Measurements from ENCODE around the gene SURF1.
A peak's percentile ranks its signal among the peaks of the same experiment; 100 is the strongest.
"Not testable (repeated sequence)": the region's sequence is repeated elsewhere in the genome, so short reads cannot be mapped to it uniquely, and the experiment has no call there.

Gene SURF1

GRCh38 chr9:133348718-133349573 is 7.3 kb downstream of the SURF1 start:
- no peak for DNase-seq

GRCh38 chr9:133347985-133348717 is 8.1 kb downstream of the SURF1 start, which contains the start of the genes MED22 and RPL7A:
TSS of gene MED22 (minus strand) at chr9:133348131. CDS start at chr9:133346662, 1,469 bp downstream.
TSS of gene RPL7A (plus strand) at chr9:133348218. CDS start at chr9:133348244, 26 bp downstream.
- peak; percentile 94 for DNase-seq
- in situ Hi-C loops (cut with HindIII; ENCODE audit: low pct_ligation_motif_present, low pct_unique_long_range_greater_than_20kb, low sequenced_read_pairs), result no loop called here

More at GRCh38 chr9:133348718-133349573, 7.3 kb downstream of the SURF1 start:
- in situ Hi-C loops (cut with HindIII; ENCODE audit: low pct_ligation_motif_present, low pct_unique_long_range_greater_than_20kb, low sequenced_read_pairs), result no loop called here

- DNase-seq, result peak; percentile 39
- in situ Hi-C loops (cut with HindIII; ENCODE audit: low pct_ligation_motif_present, low pct_unique_long_range_greater_than_20kb, low sequenced_read_pairs), result no loop called here
These were observed 8.7 kb downstream of the SURF1 start for GRCh38 chr9:133347515-133347984.

GRCh38 chr9:133346021-133346785 is 10.1 kb downstream of the SURF1 start:
- no peak for DNase-seq
- in situ Hi-C loops (cut with HindIII; ENCODE audit: low pct_ligation_motif_present, low pct_unique_long_range_greater_than_20kb, low sequenced_read_pairs), result no loop called here

GRCh38 chr9:133345596-133345995 is 10.7 kb downstream of the SURF1 start:
- DNase-seq, result no peak
- in situ Hi-C loops (cut with HindIII; ENCODE audit: low pct_ligation_motif_present, low pct_unique_long_range_greater_than_20kb, low sequenced_read_pairs), result no loop called here

- DNase-seq, result no peak
- in situ Hi-C loops (cut with HindIII; ENCODE audit: low pct_ligation_motif_present, low pct_unique_long_range_greater_than_20kb, low sequenced_read_pairs), result no loop called here
These were observed 11.3 kb downstream of the SURF1 start for GRCh38 chr9:133344979-133345378.

- no peak for DNase-seq
- in situ Hi-C loops (cut with HindIII; ENCODE audit: low pct_ligation_motif_present, low pct_unique_long_range_greater_than_20kb, low sequenced_read_pairs), result no loop called here
These were observed 12.2 kb downstream of the SURF1 start for GRCh38 chr9:133344071-133344470.

- in situ Hi-C loops (cut with HindIII; ENCODE audit: low pct_ligation_motif_present, low pct_unique_long_range_greater_than_20kb, low sequenced_read_pairs), result no loop called here
- no peak for DNase-seq
These were observed 13.7 kb downstream of the SURF1 start for GRCh38 chr9:133342570-133342969.

GRCh38 chr9:133342069-133342406 is 14.2 kb downstream of the SURF1 start:
- in situ Hi-C loops (cut with HindIII; ENCODE audit: low pct_ligation_motif_present, low pct_unique_long_range_greater_than_20kb, low sequenced_read_pairs), result no loop called here
- no peak for DNase-seq

- in situ Hi-C loops (cut with HindIII; ENCODE audit: low pct_ligation_motif_present, low pct_unique_long_range_greater_than_20kb, low sequenced_read_pairs), result no loop called here
- no peak for DNase-seq
These were observed 14.8 kb downstream of the SURF1 start for GRCh38 chr9:133341369-133342068.

- in situ Hi-C loops (cut with HindIII; ENCODE audit: low pct_ligation_motif_present, low pct_unique_long_range_greater_than_20kb, low sequenced_read_pairs), result no loop called here
- no peak for DNase-seq
These were observed 15.4 kb downstream of the SURF1 start for GRCh38 chr9:133340916-133341315.

GRCh38 chr9:133340256-133340655 is 16.0 kb downstream of the SURF1 start:
- DNase-seq, result no peak
- in situ Hi-C loops (cut with HindIII; ENCODE audit: low pct_ligation_motif_present, low pct_unique_long_range_greater_than_20kb, low sequenced_read_pairs), result no loop called here

GRCh38 chr9:133339641-133340040 is 16.6 kb downstream of the SURF1 start:
- no peak for DNase-seq
- in situ Hi-C loops (cut with HindIII; ENCODE audit: low pct_ligation_motif_present, low pct_unique_long_range_greater_than_20kb, low sequenced_read_pairs), result no loop called here

- in situ Hi-C loops (cut with HindIII; ENCODE audit: low pct_ligation_motif_present, low pct_unique_long_range_greater_than_20kb, low sequenced_read_pairs), result no loop called here
These were observed 20.1 kb downstream of the SURF1 start, which contains the start of gene SURF6 for GRCh38 chr9:133335924-133336811. TSS of gene SURF6 (minus strand) at chr9:133336188. CDS start at chr9:133336132, 56 bp downstream.

GRCh38 chr9:133334888-133335287 is 21.4 kb downstream of the SURF1 start:
- in situ Hi-C loops (cut with HindIII; ENCODE audit: low pct_ligation_motif_present, low pct_unique_long_range_greater_than_20kb, low sequenced_read_pairs); DNase-seq: not testable (repeated sequence)

More at GRCh38 chr9:133335924-133336811, 20.1 kb downstream of the SURF1 start, which contains the start of gene SURF6:
- peak; percentile 87 for DNase-seq

- in situ Hi-C loops (cut with HindIII; ENCODE audit: low pct_ligation_motif_present, low pct_unique_long_range_greater_than_20kb, low sequenced_read_pairs), result no loop called here
- no peak for DNase-seq
These were observed 22.1 kb downstream of the SURF1 start for GRCh38 chr9:133334161-133334560.

GRCh38 chr9:133333566-133333965 is 22.7 kb downstream of the SURF1 start:
- DNase-seq, result no peak
- in situ Hi-C loops (cut with HindIII; ENCODE audit: low pct_ligation_motif_present, low pct_unique_long_range_greater_than_20kb, low sequenced_read_pairs), result no loop called here

Data from ACHN (cell line).